KMS-11 (cell line): ENCODE results near the gene TYRP1.

ENCODE experiments used
- H2AFZ ChIP-seq: fragments of 200-600 bp; sonication (generic); 2 replicates; pipeline ENCODE4 v1.6.1; 2016; ENCODE audit warnings: antibody characterized with exemption, mixed run types, low read depth
- H3K27ac ChIP-seq: fragments of 200-600 bp; sonication (generic); 2 replicates; pipeline ENCODE4 v1.6.1; 2016; ENCODE audit warnings: mild to moderate bottlenecking, mixed run types
- H3K27me3 ChIP-seq: fragments of 200-600 bp; sonication (generic); 2 replicates; pipeline ENCODE4 v1.6.1; 2017; ENCODE audit warnings: mild to moderate bottlenecking, low read depth, mixed run types, moderate library complexity; ENCODE audit not compliant: insufficient read depth
- H3K36me3 ChIP-seq: fragments of 200-600 bp; sonication (generic); 2 replicates; pipeline ENCODE4 v1.6.1; 2017; ENCODE audit warnings: mild to moderate bottlenecking, mixed run types; ENCODE audit not compliant: insufficient read depth
- H3K4me1 ChIP-seq: fragments of 200-600 bp; sonication (generic); 2 replicates; pipeline ENCODE4 v1.6.1; 2016; ENCODE audit warnings: mild to moderate bottlenecking, low read depth, mixed run types; ENCODE audit not compliant: poor library complexity, severe bottlenecking
- H3K4me2 ChIP-seq: fragments of 200-600 bp; sonication (generic); 2 replicates; pipeline ENCODE4 v1.7.0; 2016; ENCODE audit warnings: mild to moderate bottlenecking, mixed run types
- H3K4me3 ChIP-seq: fragments of 200-600 bp; sonication (generic); IDR thresholded peaks from 2 replicates; pipeline ENCODE4 v1.6.1; 2017; ENCODE audit warnings: low read depth, low read length, mixed read lengths; ENCODE audit not compliant: insufficient read depth
- H3K79me2 ChIP-seq: fragments of 200-600 bp; sonication (generic); 2 replicates; pipeline ENCODE4 v1.6.1; 2016; ENCODE audit warnings: low read depth, mixed run types; ENCODE audit not compliant: insufficient read depth
- H3K9ac ChIP-seq: fragments of 200-600 bp; sonication (generic); 2 replicates; pipeline ENCODE4 v1.6.1; 2016; ENCODE audit warnings: mild to moderate bottlenecking, mixed run types
- H4K20me1 ChIP-seq: fragments of 200-600 bp; sonication (generic); 2 replicates; pipeline ENCODE4 v1.6.1; 2016; ENCODE audit warnings: mild to moderate bottlenecking, mixed run types; ENCODE audit not compliant: insufficient read depth
- TF ChIP-seq, protein P1 (sequence below): fragments of 200-600 bp; sonication (generic); conservative IDR thresholded peaks from 2 replicates; pipeline ENCODE4 v1.6.1; 2017; ENCODE audit warnings: low read depth, mild to moderate bottlenecking, antibody characterized with exemption, low read length, moderate library complexity, mixed read lengths

TYRP1 gene

DNA sequence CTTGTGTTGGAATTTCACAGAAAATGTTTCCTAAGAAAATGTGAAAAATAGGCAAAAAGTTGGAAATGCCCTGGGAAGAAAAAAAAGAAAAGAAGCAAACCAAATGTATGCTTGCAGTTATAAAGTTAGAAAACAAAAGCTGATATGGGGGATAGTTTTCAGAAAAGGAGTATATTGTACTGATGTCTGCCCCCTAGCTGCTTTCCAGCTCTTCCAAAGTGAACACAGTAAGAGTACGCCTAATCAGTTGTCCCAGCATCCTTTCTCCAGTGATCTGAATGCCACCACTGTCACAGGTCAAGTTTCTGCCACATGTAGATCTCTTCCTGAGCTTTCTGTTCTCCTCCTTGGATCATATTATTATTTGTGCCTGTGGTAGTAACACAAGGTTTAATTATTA, 5.8 kb downstream of the TYRP1 start:
- Histone ChIP-seq H3K27me3 (no peaks in the 10 kb centered on the region), H3K36me3 (no peaks in the 10 kb centered on the region), H3K79me2 (no peaks in the 10 kb centered on the region), H3K4me2 (no peak overlapping the region), H3K9ac (no peak overlapping the region), H3K4me3 (no peak overlapping the region), H3K27ac (no peak overlapping the region), H3K4me1 (peaks cover 23% of the 10 kb centered on the region), H2AFZ (no peak overlapping the region; the same call in 1 of the 2 replicates), H4K20me1 (no peaks in the 10 kb centered on the region)
- TF ChIP-seq, protein P1, sequence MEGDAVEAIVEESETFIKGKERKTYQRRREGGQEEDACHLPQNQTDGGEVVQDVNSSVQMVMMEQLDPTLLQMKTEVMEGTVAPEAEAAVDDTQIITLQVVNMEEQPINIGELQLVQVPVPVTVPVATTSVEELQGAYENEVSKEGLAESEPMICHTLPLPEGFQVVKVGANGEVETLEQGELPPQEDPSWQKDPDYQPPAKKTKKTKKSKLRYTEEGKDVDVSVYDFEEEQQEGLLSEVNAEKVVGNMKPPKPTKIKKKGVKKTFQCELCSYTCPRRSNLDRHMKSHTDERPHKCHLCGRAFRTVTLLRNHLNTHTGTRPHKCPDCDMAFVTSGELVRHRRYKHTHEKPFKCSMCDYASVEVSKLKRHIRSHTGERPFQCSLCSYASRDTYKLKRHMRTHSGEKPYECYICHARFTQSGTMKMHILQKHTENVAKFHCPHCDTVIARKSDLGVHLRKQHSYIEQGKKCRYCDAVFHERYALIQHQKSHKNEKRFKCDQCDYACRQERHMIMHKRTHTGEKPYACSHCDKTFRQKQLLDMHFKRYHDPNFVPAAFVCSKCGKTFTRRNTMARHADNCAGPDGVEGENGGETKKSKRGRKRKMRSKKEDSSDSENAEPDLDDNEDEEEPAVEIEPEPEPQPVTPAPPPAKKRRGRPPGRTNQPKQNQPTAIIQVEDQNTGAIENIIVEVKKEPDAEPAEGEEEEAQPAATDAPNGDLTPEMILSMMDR = no peak

DNA sequence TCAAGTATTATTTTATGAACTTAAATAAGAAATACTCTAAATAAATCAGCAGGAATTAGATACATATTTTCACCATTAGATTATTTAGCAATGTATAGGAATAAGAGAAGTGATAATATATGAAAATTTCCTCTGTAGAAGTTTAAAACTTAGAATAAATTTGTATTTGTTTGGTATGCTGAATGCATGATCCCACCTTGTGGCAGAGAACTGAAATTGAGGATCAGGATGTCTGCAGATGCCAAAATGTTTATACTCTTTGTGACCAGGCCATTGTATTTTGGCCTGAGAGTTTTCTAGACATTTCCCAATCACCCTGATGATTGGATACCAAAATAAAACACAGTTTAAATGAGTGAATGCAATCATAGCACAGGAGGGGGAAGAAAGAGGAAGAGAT, 6.3 kb downstream of the TYRP1 start:
- H3K4me1 ChIP-seq = peaks cover 23% of the 10 kb centered on the region
- no peaks in the 10 kb centered on the region for H4K20me1 ChIP-seq
- H3K27ac ChIP-seq = no peak overlapping the region
- H3K9ac ChIP-seq = no peak overlapping the region
- H2AFZ ChIP-seq = no peak overlapping the region
- H3K27me3 ChIP-seq = no peaks in the 10 kb centered on the region
- TF ChIP-seq, protein P1 = no peak
- H3K36me3 ChIP-seq = no peaks in the 10 kb centered on the region
- no peaks in the 10 kb centered on the region for H3K79me2 ChIP-seq
- H3K4me2 ChIP-seq = no peak overlapping the region
- no peak overlapping the region for H3K4me3 ChIP-seq

DNA sequence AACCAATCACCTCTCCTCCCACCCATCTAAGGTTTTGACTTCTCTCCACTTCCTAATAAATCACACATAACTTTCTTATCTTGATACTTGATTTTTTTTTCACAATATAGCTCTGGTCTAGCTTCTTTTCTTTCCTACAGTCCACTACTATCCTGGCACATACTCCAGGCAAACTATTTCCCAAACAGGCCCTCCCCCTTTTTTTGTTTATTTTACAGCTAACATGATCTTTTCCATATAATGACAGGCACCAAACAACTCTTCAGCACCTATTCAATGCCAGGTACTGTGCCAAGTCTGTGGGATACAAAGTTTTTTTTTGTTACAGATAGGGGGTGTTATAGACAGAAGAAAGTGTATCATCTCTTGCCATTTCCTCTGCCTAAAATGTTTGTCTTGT, 7.9 kb downstream of the TYRP1 start:
- TF ChIP-seq, protein P1 = no peak
- H3K9ac ChIP-seq = no peak overlapping the region
- no peaks in the 10 kb centered on the region for H3K79me2 ChIP-seq

DNA sequence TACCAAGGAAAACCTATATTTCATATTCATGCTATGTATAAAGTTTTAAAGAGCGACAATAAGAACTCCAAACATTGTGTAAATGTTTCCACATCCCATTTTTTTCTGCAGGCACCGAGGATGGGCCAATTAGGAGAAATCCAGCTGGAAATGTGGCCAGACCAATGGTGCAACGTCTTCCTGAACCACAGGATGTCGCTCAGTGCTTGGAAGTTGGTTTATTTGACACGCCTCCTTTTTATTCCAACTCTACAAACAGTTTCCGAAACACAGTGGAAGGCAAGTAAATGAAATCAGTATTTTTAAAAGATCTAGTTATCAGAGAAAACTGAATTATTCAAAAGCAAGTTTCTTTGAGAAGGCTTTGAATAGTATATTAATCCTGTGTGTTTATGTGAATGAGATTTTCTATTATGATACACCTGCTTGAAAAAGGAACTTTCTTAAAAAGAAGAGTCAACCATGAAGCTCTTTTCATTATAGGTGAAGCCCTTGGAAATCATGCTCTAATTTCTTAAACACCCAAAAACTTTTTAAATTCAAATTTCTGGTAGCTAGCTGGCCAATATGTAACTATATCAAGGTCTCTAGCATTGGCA, 9.1 kb downstream of the TYRP1 start:
- Histone ChIP-seq H3K79me2 (no peaks in the 10 kb centered on the region), H4K20me1 (no peaks in the 10 kb centered on the region), H3K4me1 (peaks cover 17% of the 10 kb centered on the region), H3K36me3 (no peaks in the 10 kb centered on the region), H3K4me3 (no peak overlapping the region), H3K9ac (no peak overlapping the region), H2AFZ (no peak overlapping the region), H3K4me2 (no peak overlapping the region), H3K27me3 (no peaks in the 10 kb centered on the region), H3K27ac (no peak overlapping the region)
- TF ChIP-seq, protein P1 = no peak

More for the DNA sequence above, 7.9 kb downstream of the TYRP1 start:
- Histone ChIP-seq H3K4me3 (no peak overlapping the region), H3K27ac (no peak overlapping the region), H3K27me3 (no peaks in the 10 kb centered on the region), H3K4me2 (no peak overlapping the region), H3K36me3 (no peaks in the 10 kb centered on the region), H4K20me1 (no peaks in the 10 kb centered on the region), H3K4me1 (peaks cover 23% of the 10 kb centered on the region), H2AFZ (no peak overlapping the region)
